B cell (primary cell): ENCODE results near the gene KATNAL1.

Source experiments
- EZH2 ChIP-seq: IDR thresholded peaks from 2 replicates; pipeline ENCODE4 v1.6.1; 2012; ENCODE audit warnings: borderline replicate concordance, low read depth, mild to moderate bottlenecking, moderate library complexity, low read length; ENCODE audit not compliant: insufficient read depth, poor library complexity, severe bottlenecking
- TF ChIP-seq, protein P1 (sequence below): fragments of 200-600 bp; IDR thresholded peaks from one replicate; pipeline ENCODE4 v1.8.0; 2022; ENCODE audit warnings: antibody characterized with exemption, mild to moderate bottlenecking

DNA sequence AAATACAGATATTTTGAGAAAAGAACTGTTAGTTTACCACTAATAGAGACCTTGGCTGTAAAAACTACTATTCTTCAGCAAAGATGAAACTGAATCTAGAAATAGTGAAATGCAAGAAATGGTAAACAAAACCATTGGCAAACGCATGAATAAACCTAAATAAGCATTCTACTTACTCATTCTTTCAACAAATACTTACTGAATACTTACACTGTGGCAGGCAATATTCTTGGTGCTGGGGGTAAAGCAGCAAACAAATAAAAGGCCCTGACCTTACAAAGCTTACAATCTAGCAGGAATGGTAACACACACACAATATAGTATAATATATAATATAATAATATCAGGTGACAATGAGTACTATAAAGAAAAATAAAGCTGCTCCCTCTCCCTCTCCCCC lies 38.7 kb downstream of the KATNAL1 start:
- TF ChIP-seq, protein P1, sequence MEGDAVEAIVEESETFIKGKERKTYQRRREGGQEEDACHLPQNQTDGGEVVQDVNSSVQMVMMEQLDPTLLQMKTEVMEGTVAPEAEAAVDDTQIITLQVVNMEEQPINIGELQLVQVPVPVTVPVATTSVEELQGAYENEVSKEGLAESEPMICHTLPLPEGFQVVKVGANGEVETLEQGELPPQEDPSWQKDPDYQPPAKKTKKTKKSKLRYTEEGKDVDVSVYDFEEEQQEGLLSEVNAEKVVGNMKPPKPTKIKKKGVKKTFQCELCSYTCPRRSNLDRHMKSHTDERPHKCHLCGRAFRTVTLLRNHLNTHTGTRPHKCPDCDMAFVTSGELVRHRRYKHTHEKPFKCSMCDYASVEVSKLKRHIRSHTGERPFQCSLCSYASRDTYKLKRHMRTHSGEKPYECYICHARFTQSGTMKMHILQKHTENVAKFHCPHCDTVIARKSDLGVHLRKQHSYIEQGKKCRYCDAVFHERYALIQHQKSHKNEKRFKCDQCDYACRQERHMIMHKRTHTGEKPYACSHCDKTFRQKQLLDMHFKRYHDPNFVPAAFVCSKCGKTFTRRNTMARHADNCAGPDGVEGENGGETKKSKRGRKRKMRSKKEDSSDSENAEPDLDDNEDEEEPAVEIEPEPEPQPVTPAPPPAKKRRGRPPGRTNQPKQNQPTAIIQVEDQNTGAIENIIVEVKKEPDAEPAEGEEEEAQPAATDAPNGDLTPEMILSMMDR, result no peak
- TF ChIP-seq EZH2, result no peak
